OCI-M2 (cell line): ENCODE measurements around the gene HRNR.

Experiments
- DNase-seq: peaks from one replicate; lab custom pipeline; 2025; ENCODE audit not compliant: unreplicated experiment; lab: John Stamatoyannopoulos, UW

HRNR gene

GRCh38 chr1:152189657-152190442 lies 34.1 kb downstream of the HRNR start:
- DNase-seq = no peak

- DNase-seq = no peak
Observed at GRCh38 chr1:152188673-152189591, 35.1 kb downstream of the HRNR start.

- no peak for DNase-seq
Observed at GRCh38 chr1:152186556-152187285, 37.3 kb downstream of the HRNR start.

- DNase-seq = no peak
Observed at GRCh38 chr1:152185544-152186391, 38.2 kb downstream of the HRNR start.

- no peak for DNase-seq
Observed at GRCh38 chr1:152182944-152183361, 41.0 kb downstream of the HRNR start.

GRCh38 chr1:152182431-152182830 lies 41.6 kb downstream of the HRNR start:
- no peak for DNase-seq

- no peak for DNase-seq
Observed at GRCh38 chr1:152179566-152179965, 44.4 kb downstream of the HRNR start.

GRCh38 chr1:152170287-152170905 lies 53.6 kb downstream of the HRNR start:
- no peak for DNase-seq

GRCh38 chr1:152169366-152170025 lies 54.5 kb downstream of the HRNR start:
- no peak for DNase-seq

GRCh38 chr1:152168535-152168868 lies 55.5 kb downstream of the HRNR start:
- no peak for DNase-seq

- DNase-seq = no peak
Observed at GRCh38 chr1:152167835-152168534, 56.0 kb downstream of the HRNR start.

GRCh38 chr1:152166966-152167365 lies 57.0 kb downstream of the HRNR start:
- DNase-seq = no peak

GRCh38 chr1:152165286-152166077 lies 58.5 kb downstream of the HRNR start:
- DNase-seq = no peak

GRCh38 chr1:152164517-152165136 lies 59.4 kb downstream of the HRNR start:
- DNase-seq = no peak

GRCh38 chr1:152162792-152163463 lies 61.1 kb downstream of the HRNR start:
- no peak for DNase-seq
